22Rv1 (cell line): Measurements from ENCODE around the gene CDT1.

Source experiments
- CTCF ChIP-seq: fragments of 450-650 bp; IDR thresholded peaks from 2 replicates; pipeline ENCODE4 v1.5.1; 2017; ENCODE audit warnings: mild to moderate bottlenecking
- ZFX ChIP-seq: fragments of 450-650 bp; IDR thresholded peaks from 2 replicates; pipeline ENCODE4 v1.6.1; 2017; ENCODE audit warnings: antibody characterized with exemption, borderline replicate concordance

DNA sequence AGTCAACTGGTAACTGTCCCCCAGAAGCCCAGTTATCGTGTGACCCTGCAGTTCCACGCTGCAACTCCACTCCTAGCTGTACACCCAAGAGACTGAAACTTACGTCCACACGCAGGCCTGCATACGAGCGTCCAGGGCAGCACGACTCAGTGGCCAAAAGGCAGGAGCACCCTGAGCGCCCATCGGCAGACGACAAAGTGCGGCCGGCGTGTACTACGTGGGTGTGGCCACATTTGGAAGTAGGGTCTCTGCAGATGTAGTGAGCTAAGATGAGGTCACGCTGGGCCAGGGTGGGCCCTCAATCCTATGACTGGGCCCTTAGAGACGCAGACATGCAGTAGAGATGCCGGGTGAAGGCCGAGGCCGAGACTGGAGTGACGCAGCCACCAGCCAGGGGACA lies 39.7 kb downstream of the CDT1 start:
- TF ChIP-seq CTCF: no peak
- TF ChIP-seq ZFX: no peak
